ENCODE results near the gene FAM204A.

DNA sequence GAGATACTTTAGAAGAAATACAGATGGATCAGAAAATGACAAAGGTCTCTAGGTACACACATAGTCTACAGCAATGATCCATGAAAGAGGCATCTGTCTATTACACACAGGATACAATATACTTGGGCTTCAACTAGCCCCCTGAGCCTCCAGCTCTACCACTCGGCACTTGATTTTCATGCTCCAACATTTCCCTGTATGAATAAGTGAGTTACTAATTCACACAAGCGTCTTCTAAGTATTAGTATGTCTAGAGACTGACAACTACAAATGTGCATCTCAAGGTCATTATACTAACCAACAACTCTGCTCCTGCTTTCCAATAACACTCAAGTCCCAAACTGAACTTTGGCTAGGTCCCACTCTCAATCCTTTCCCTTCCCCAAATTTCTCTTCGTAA is 8.3 kb downstream of the FAM204A start:
- TF ChIP-seq EZH2 (IDR thresholded peaks at IDR 0.05; ENCODE audit: borderline replicate concordance, low read depth, low read length, poor library complexity, severe bottlenecking): no peak
- TF ChIP-seq, protein P1, sequence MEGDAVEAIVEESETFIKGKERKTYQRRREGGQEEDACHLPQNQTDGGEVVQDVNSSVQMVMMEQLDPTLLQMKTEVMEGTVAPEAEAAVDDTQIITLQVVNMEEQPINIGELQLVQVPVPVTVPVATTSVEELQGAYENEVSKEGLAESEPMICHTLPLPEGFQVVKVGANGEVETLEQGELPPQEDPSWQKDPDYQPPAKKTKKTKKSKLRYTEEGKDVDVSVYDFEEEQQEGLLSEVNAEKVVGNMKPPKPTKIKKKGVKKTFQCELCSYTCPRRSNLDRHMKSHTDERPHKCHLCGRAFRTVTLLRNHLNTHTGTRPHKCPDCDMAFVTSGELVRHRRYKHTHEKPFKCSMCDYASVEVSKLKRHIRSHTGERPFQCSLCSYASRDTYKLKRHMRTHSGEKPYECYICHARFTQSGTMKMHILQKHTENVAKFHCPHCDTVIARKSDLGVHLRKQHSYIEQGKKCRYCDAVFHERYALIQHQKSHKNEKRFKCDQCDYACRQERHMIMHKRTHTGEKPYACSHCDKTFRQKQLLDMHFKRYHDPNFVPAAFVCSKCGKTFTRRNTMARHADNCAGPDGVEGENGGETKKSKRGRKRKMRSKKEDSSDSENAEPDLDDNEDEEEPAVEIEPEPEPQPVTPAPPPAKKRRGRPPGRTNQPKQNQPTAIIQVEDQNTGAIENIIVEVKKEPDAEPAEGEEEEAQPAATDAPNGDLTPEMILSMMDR (conservative IDR thresholded peaks at IDR 0.05; ENCODE audit: low read depth, low read length): no peak
